ENCODE measurements around the gene EXOC3L1.

Gene EXOC3L1

GRCh38 chr16:67158637-67159600 is 31.0 kb downstream of the EXOC3L1 start:
- DNase-seq: no peak

GRCh38 chr16:67157892-67158635 is 31.9 kb downstream of the EXOC3L1 start:
- DNase-seq: no peak

GRCh38 chr16:67157106-67157748 is 32.7 kb downstream of the EXOC3L1 start:
- DNase-seq: no peak

- DNase-seq: no peak
Observed at GRCh38 chr16:67156143-67156844, 33.6 kb downstream of the EXOC3L1 start.

GRCh38 chr16:67155295-67156142 is 34.4 kb downstream of the EXOC3L1 start:
- DNase-seq: peak; percentile 36

GRCh38 chr16:67154578-67155294 is 35.2 kb downstream of the EXOC3L1 start:
- no peak for DNase-seq

- DNase-seq: no peak
Observed at GRCh38 chr16:67151431-67152097, 38.4 kb downstream of the EXOC3L1 start.

- peak; percentile 78 for DNase-seq
Observed at GRCh38 chr16:67150833-67151396, 39.0 kb downstream of the EXOC3L1 start, which contains the start of gene B3GNT9. Gene B3GNT9, minus strand, starts transcription at chr16:67150998. Its CDS starts 513 bp downstream, at chr16:67150485.

GRCh38 chr16:67150047-67150832 is 39.7 kb downstream of the EXOC3L1 start:
- peak; percentile 27 for DNase-seq

- no peak for DNase-seq
Observed at GRCh38 chr16:67149276-67150046, 40.5 kb downstream of the EXOC3L1 start.

- DNase-seq: no peak
Observed at GRCh38 chr16:67148656-67149275, 41.2 kb downstream of the EXOC3L1 start.

GRCh38 chr16:67148221-67148620 is 41.7 kb downstream of the EXOC3L1 start:
- no peak for DNase-seq

- no peak for DNase-seq
Observed at GRCh38 chr16:67147437-67148140, 42.3 kb downstream of the EXOC3L1 start.

- DNase-seq: no peak
Observed at GRCh38 chr16:67146523-67147357, 43.2 kb downstream of the EXOC3L1 start.

- no peak for DNase-seq
Observed at GRCh38 chr16:67145746-67146145, 44.2 kb downstream of the EXOC3L1 start.

- DNase-seq: no peak
Observed at GRCh38 chr16:67144943-67145342, 45.0 kb downstream of the EXOC3L1 start.
